K562 (cell line): ENCODE results near the gene PTCH2. TPM values are rescaled to one million over a fixed set of nuclear protein-coding genes. Genes with fewer than 3 reads are reported as not detected.

Experiments used
- BCOR ChIP-seq: fragments of 450-650 bp; IDR thresholded peaks from 2 replicates; pipeline ENCODE4 v1.6.1; 2016
- CBX3 ChIP-seq, 2 experiments: IDR thresholded peaks; 1 replicate in 1 of 2; 2 replicates in 1 of 2; pipeline ENCODE4 v1.6.1; 2012; ENCODE audit warnings: inconsistent platforms in 2 of 2, low read length in 2 of 2, borderline replicate concordance in 1 of 2, control low read depth in 1 of 2
- DMBX1 ChIP-seq: fragments of 250-450 bp; sonication (Bioruptor Pico); IDR thresholded peaks from 2 replicates; pipeline ENCODE4 v1.8.0; 2022; ENCODE audit warnings: inconsistent platforms, mild to moderate bottlenecking, moderate library complexity, borderline replicate concordance
- HDAC3 ChIP-seq: fragments of 450-650 bp; IDR thresholded peaks from 2 replicates; pipeline ENCODE4 v1.6.1; 2018; ENCODE audit warnings: borderline replicate concordance, mild to moderate bottlenecking, moderate library complexity; ENCODE audit not compliant: partially characterized antibody
- ID3 ChIP-seq, 2 experiments: fragments of 250-450 bp in 1 of 2; fragments of 450-650 bp in 1 of 2; sonication (Bioruptor Pico) in 1 of 2; IDR thresholded peaks; 2 replicates each; pipeline versions ENCODE4 v1.6.1 to v1.8.0; 2016 to 2021; ENCODE audit warnings: mild to moderate bottlenecking in 2 of 2, moderate library complexity in 2 of 2, missing compliant biosample characterization in 1 of 2, missing genetic modification characterization in 1 of 2
- MTA2 ChIP-seq: fragments of 450-650 bp; IDR thresholded peaks from 2 replicates; pipeline ENCODE4 v1.6.1; 2016; ENCODE audit warnings: low read depth
- NFATC3 ChIP-seq: fragments of 450-650 bp; IDR thresholded peaks from 2 replicates; pipeline ENCODE4 v1.6.1; 2017; ENCODE audit warnings: mild to moderate bottlenecking
- PREB ChIP-seq: sonication (generic); formaldehyde crosslinking; IDR thresholded peaks from 2 replicates; pipeline ENCODE4 v1.8.1; 2023; ENCODE audit warnings: mild to moderate bottlenecking, missing genetic modification reagents
- PYGO2 ChIP-seq: fragments of 450-650 bp; IDR thresholded peaks from 2 replicates; pipeline ENCODE4 v1.6.1; 2016; ENCODE audit warnings: mild to moderate bottlenecking, missing genetic modification characterization, moderate library complexity, missing compliant biosample characterization
- RFX1 ChIP-seq: fragments of 450-650 bp; IDR thresholded peaks from 2 replicates; pipeline ENCODE4 v1.6.1; 2016; ENCODE audit warnings: mild to moderate bottlenecking, moderate library complexity
- SMC3 ChIP-seq: conservative IDR thresholded peaks from 2 replicates; pipeline ENCODE4 v1.6.1; 2011; ENCODE audit warnings: low read depth, low read length, improper control_type of control experiment; ENCODE audit not compliant: insufficient read depth
- SOX6 ChIP-seq: fragments of 450-650 bp; IDR thresholded peaks from 2 replicates; pipeline ENCODE4 v1.6.1; 2014; ENCODE audit warnings: mild to moderate bottlenecking
- TCF7 ChIP-seq: sonication (generic); IDR thresholded peaks from 2 replicates; pipeline ENCODE4 v1.6.1; 2016; ENCODE audit warnings: antibody characterized with exemption, borderline replicate concordance
- ZBTB17 ChIP-seq: fragments of 450-650 bp; formaldehyde crosslinking; IDR thresholded peaks from 2 replicates; pipeline ENCODE4 v1.4.0; 2020; ENCODE audit warnings: mild to moderate bottlenecking
- ZC3H11A ChIP-seq: IDR thresholded peaks from 2 replicates; pipeline ENCODE4 v1.6.1; 2012; ENCODE audit warnings: low read depth, low read length, improper control_type of control experiment
- ZFP30 ChIP-seq: fragments of 250-450 bp; sonication (Bioruptor Pico); IDR thresholded peaks from 2 replicates; pipeline ENCODE4 v1.8.0; 2022; ENCODE audit warnings: moderate library complexity, mild to moderate bottlenecking, inconsistent platforms, borderline replicate concordance
- ZNF586 ChIP-seq: fragments of 450-650 bp; formaldehyde crosslinking; conservative IDR thresholded peaks from 2 replicates; pipeline ENCODE4 v1.4.0; 2020; ENCODE audit warnings: mild to moderate bottlenecking, moderate library complexity
- ZNF644 ChIP-seq: fragments of 200-800 bp; sonication (Bioruptor generic); IDR thresholded peaks from 2 replicates; pipeline ENCODE4 v1.6.1; 2016; ENCODE audit warnings: low read depth, missing genetic modification characterization, missing compliant biosample characterization
- polyA plus RNA-seq, 8 experiments: library from polyadenylated mRNA; depleted of rRNA in 4 of 8; stranded (reverse) in 5 of 8; unstranded in 3 of 8; fragments of >200 nt; fragmentation: Nextera tagmentation in 2 of 8; fragmentation: Illumina TruSeq in 1 of 8; extraction: Ambion mirVana in 2 of 8; extraction: Trizol in 1 of 8; gene quantifications; 2 replicates each; pipeline versions ENCODE4 v1.2.1 to v1.2.3, GENCODE V29; 2011 to 2014; ENCODE audit warnings: inconsistent platforms in 1 of 8, missing spikeins in 1 of 8
- total RNA-seq, 7 experiments: library from RNA; depleted of rRNA in 6 of 7; stranded (reverse); fragments of >200 nt in 6 of 7; fragmentation: Illumina TruSeq in 2 of 7; extraction: Trizol in 2 of 7; gene quantifications; 2 replicates each; pipeline versions ENCODE4 v1.2.1 to v1.2.3, GENCODE V29; 2011 to 2021; ENCODE audit warnings: low replicate concordance in 1 of 7
- TF ChIP-seq, protein P1 (sequence below): fragments of 250-450 bp; sonication (Bioruptor Pico); IDR thresholded peaks from 2 replicates; pipeline ENCODE4 v1.8.0; 2022; ENCODE audit warnings: moderate library complexity, mild to moderate bottlenecking, inconsistent platforms
- TF ChIP-seq, protein P2 (sequence below): fragments of 450-650 bp; IDR thresholded peaks from 2 replicates; pipeline ENCODE4 v1.6.1; 2016; ENCODE audit warnings: missing biosample characterization, missing genetic modification characterization
- TF ChIP-seq, protein P3 (sequence below), 3 experiments: IDR thresholded peaks in 2 of 3; conservative IDR thresholded peaks in 1 of 3; 2 replicates each; pipeline ENCODE4 v1.5.1; 2011 to 2012; ENCODE audit warnings: low read length in 3 of 3, mild to moderate bottlenecking in 3 of 3, control low read depth in 2 of 3, improper control_type of control experiment in 1 of 3, inconsistent platforms in 1 of 3, low read depth in 1 of 3, mixed read lengths in 1 of 3, moderate library complexity in 1 of 3; ENCODE audit not compliant: insufficient read depth in 2 of 3

Gene PTCH2
- total and polyA plus RNA-seq, 9 of the 15 experiments (the other 6 are each of a cell fraction or from before 2014, with no cell fraction given) = 0.15 to 27.3 (median 0.48) TPM; not detected in 1

GRCh38 chr1:44835738-44836675, 7.0 kb downstream of the PTCH2 start (continued):
- TF ChIP-seq, protein P1, sequence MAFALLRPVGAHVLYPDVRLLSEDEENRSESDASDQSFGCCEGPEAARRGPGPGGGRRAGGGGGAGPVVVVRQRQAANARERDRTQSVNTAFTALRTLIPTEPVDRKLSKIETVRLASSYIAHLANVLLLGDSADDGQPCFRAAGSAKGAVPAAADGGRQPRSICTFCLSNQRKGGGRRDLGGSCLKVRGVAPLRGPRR (CRISPR knock-in tag) = 0 out of 2 replicates have a peak, but pooled peaks have one; percentile 52
- TF ChIP-seq BCOR = no peak
- TF ChIP-seq, protein P2, sequence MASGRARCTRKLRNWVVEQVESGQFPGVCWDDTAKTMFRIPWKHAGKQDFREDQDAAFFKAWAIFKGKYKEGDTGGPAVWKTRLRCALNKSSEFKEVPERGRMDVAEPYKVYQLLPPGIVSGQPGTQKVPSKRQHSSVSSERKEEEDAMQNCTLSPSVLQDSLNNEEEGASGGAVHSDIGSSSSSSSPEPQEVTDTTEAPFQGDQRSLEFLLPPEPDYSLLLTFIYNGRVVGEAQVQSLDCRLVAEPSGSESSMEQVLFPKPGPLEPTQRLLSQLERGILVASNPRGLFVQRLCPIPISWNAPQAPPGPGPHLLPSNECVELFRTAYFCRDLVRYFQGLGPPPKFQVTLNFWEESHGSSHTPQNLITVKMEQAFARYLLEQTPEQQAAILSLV = no peak
- no peak for TF ChIP-seq DMBX1 (CRISPR knock-in tag)
- TF ChIP-seq SOX6 = peak; percentile 36; the same call in 1 of the 2 replicates
- TF ChIP-seq PREB (CRISPR knock-in tag) = no peak
- no peak for TF ChIP-seq MTA2
- TF ChIP-seq SMC3 = peak; percentile 94
- TF ChIP-seq, protein P3, sequence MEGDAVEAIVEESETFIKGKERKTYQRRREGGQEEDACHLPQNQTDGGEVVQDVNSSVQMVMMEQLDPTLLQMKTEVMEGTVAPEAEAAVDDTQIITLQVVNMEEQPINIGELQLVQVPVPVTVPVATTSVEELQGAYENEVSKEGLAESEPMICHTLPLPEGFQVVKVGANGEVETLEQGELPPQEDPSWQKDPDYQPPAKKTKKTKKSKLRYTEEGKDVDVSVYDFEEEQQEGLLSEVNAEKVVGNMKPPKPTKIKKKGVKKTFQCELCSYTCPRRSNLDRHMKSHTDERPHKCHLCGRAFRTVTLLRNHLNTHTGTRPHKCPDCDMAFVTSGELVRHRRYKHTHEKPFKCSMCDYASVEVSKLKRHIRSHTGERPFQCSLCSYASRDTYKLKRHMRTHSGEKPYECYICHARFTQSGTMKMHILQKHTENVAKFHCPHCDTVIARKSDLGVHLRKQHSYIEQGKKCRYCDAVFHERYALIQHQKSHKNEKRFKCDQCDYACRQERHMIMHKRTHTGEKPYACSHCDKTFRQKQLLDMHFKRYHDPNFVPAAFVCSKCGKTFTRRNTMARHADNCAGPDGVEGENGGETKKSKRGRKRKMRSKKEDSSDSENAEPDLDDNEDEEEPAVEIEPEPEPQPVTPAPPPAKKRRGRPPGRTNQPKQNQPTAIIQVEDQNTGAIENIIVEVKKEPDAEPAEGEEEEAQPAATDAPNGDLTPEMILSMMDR (IDR thresholded peaks at IDR 0.05 in 2 of 3, conservative IDR thresholded peaks at IDR 0.05 in 1 of 3; ENCODE audit: insufficient read depth in 2 of 3, low read depth in 1 of 3, low read length in 3 of 3) = peak; percentile 87 to 98 (median 92)
- TF ChIP-seq CBX3 (IDR thresholded peaks at IDR 0.05; ENCODE audit: borderline replicate concordance in 1 of 2, low read length in 2 of 2) = no peak; a peak in 1 of 3 replicates
- TF ChIP-seq PYGO2 (tag) = no peak
- no peak for TF ChIP-seq TCF7
- TF ChIP-seq HDAC3 = no peak
- no peak for TF ChIP-seq ZNF586 (CRISPR knock-in tag)
- TF ChIP-seq ZBTB17 (CRISPR knock-in tag) = no peak
- no peak for TF ChIP-seq RFX1
- no peak for TF ChIP-seq ID3 (CRISPR knock-in tag; IDR thresholded peaks at IDR 0.05)
- no peak for TF ChIP-seq ID3 (tag; IDR thresholded peaks at IDR 0.05)
- no peak for TF ChIP-seq ZC3H11A
- no peak for TF ChIP-seq NFATC3
- TF ChIP-seq ZNF644 (tag) = no peak
- TF ChIP-seq ZFP30 (CRISPR knock-in tag) = no peak
